ENCODE data around the gene AQP5. TPM values are rescaled to one million over a fixed set of nuclear protein-coding genes. Genes with fewer than 3 reads are reported as not detected.

Gene AQP5
- total RNA-seq, 1 donor from 2014 or later, result not detected

- no peak for DNase-seq (ENCODE audit: extremely low read depth, low read depth, low spot score)
Measured at GRCh38 chr12:49949866-49950265, 11.8 kb upstream of the AQP5 start.

GRCh38 chr12:49950273-49951251, 11.1 kb upstream of the AQP5 start, which contains the start of gene AQP2:
TSS of gene AQP2 (plus strand) at chr12:49950737. CDS start at chr12:49950831, 94 bp downstream.
- DNase-seq (ENCODE audit: extremely low read depth, low read depth, low spot score), result no peak

GRCh38 chr12:49951411-49952240, 10.0 kb upstream of the AQP5 start:
- DNase-seq (ENCODE audit: extremely low read depth, low read depth, low spot score), result no peak

GRCh38 chr12:49952391-49953055, 9.1 kb upstream of the AQP5 start:
- DNase-seq (ENCODE audit: extremely low read depth, low read depth, low spot score), result no peak

- no peak for DNase-seq (ENCODE audit: extremely low read depth, low read depth, low spot score)
Measured at GRCh38 chr12:49953151-49953550, 8.5 kb upstream of the AQP5 start.

- no peak for DNase-seq (ENCODE audit: extremely low read depth, low read depth, low spot score)
Measured at GRCh38 chr12:49953961-49954846, 7.5 kb upstream of the AQP5 start.

GRCh38 chr12:49954863-49955830, 6.5 kb upstream of the AQP5 start:
- no peak for DNase-seq (ENCODE audit: extremely low read depth, low read depth, low spot score)

GRCh38 chr12:49955899-49956662, 5.6 kb upstream of the AQP5 start:
- no peak for DNase-seq (ENCODE audit: extremely low read depth, low read depth, low spot score)

GRCh38 chr12:49956663-49957569, 4.8 kb upstream of the AQP5 start:
- DNase-seq (ENCODE audit: extremely low read depth, low read depth, low spot score), result no peak

- DNase-seq (ENCODE audit: extremely low read depth, low read depth, low spot score), result no peak
Measured at GRCh38 chr12:49957570-49957967, 4.1 kb upstream of the AQP5 start.

GRCh38 chr12:49959685-49960473, 1.8 kb upstream of the AQP5 start:
- peak; percentile 68 for DNase-seq (ENCODE audit: extremely low read depth, low read depth, low spot score)

GRCh38 chr12:49960474-49961110, 1.1 kb upstream of the AQP5 start:
- no peak for DNase-seq (ENCODE audit: extremely low read depth, low read depth, low spot score)

- no peak for DNase-seq (ENCODE audit: extremely low read depth, low read depth, low spot score)
Measured at GRCh38 chr12:49961993-49962764, 507 bp downstream of the AQP5 start.

- no peak for DNase-seq (ENCODE audit: extremely low read depth, low read depth, low spot score)
Measured at GRCh38 chr12:49962861-49963765, 1.4 kb downstream of the AQP5 start.
